GM18861 (cell line): ENCODE results near the gene LPAR1.
"Not testable (repeated sequence)": the region's sequence is repeated elsewhere in the genome, so short reads cannot be mapped to it uniquely, and the experiment has no call there.

Source experiments
- ATAC-seq: cut with Tn5 transposase; IDR thresholded peaks from one replicate; pipeline ENCODE4 v1.9.1; 2021; ENCODE audit not compliant: unreplicated experiment

LPAR1 gene

DNA sequence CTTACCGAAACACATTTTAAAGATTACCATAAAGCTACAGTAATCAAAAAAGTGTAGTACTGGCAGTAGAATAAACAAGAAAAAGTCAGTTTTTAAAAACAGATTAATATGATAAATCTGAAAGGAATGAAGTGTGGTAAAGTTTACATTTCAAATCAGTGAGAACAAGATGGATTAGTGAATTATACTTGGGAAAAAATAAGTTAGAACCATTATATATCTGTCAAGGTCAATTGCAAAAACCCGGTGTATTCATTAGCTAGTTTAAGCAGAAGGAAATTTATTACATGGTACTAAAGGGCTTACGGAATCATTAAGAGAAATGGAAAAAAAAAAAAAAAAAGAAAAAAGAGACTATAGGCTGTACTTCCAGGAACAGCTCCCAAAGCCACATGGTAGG, 205.3 kb downstream of the LPAR1 start:
- no peak for ATAC-seq

DNA sequence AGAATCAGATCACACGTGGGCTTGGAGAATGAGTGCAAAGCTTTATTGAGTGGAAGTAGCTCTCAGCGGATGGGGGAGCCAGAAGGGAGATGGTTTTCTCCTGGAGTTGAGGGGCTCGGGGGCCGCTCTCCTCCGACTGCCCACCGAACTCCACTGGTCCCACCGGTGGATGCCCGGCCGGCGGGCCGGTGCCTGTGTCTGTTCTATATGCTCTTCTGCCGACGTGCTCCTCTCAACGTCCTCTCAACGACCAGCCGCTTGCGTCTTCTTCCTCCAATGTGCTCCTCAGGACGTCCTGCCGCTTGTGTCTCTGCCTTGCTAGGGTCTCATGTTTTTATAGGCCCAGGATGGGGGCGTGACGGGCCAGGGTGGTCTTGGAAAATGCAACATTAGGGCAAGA, 207.8 kb downstream of the LPAR1 start:
- ATAC-seq: no peak

DNA sequence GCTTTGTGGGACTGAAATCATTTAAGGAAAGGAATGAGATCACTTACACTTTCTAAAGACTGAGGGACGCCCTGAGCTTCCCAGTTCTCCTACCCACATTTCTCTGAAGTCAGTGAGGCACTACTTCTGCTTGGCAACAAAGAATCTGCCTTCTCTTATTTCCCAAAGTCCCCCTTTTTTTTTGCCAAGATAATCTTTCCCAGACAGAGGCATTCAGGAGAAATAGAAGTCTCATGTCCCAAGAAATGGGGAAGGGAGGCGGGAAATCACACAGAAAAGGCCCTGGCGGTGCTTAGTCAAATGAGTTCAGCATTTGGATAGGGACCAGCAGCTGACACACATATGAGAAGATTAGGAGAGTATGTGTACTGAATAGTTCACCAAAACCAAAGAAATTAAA, 210.0 kb downstream of the LPAR1 start:
- no peak for ATAC-seq

DNA sequence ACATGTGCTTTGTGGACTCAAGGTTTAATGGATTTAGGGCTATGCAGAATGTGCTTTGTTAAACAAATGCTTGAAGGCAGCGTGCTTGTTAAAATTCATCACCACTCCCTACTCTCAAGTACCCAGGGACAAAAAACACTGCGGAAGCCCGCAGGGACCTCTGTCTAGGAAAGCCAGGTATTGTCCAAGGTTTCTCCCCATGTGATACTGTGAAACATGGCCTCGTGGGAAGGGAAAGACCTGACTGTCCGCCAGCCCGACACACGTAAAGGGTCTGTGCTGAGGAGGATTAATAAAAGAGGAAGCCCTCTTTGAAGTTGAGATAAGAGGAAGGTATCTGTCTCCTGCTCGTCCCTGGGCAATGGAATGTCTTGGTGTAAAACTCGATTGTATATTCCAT, 211.9 kb downstream of the LPAR1 start:
- not testable (repeated sequence) for ATAC-seq

DNA sequence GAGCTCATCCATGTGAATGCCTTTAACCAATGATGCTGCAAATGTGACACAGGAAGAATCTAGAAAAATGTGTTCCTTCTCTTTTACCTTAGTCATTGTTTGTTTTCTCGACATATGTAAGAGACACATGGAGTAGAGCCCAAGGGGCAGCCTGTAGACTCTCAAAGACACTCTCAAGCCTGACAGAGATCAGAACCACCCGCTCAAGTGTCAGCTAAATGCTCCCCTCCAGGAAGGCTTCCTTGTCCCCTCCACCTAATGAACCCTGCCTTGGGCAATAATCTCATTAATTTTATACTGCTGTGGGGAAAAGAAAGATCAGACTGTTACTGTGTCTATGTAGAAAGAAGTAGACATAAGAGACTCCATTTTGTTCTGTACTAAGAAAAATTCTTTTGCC, 212.3 kb downstream of the LPAR1 start:
- ATAC-seq: no peak

DNA sequence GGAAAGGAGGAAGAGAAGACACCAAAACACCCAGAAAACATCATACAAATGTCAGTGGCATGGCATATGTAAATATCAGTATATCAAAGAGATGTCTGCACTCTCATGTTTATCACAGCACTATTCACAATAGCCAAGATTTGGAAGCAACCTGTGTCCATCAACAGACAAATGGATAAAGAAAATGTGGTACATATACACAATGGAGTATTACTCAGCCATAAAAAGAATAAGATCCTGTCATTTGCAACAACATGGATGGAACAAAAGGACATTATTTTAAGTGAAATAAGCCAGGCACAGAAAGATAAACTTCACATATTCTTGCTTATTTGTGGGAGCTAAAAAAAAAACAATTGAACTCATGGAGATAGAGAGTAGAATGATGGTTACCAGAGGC, 213.1 kb downstream of the LPAR1 start:
- not testable (repeated sequence) for ATAC-seq
